Fibroblast of lung (primary cell): ENCODE results near the gene KIF9.

ENCODE experiments used
- CTCF ChIP-seq, 2 donors: IDR thresholded peaks in 1 of 2; conservative IDR thresholded peaks in 1 of 2; 1 replicate in 1 of 2; 2 replicates in 1 of 2; pipeline ENCODE4 v1.5.1; 2011 to 2012; ENCODE audit warnings: low read length in 2 of 2, control low read depth in 1 of 2, inconsistent platforms in 1 of 2, low read depth in 1 of 2, mild to moderate bottlenecking in 1 of 2
- EZH2 ChIP-seq: IDR thresholded peaks from 2 replicates; pipeline ENCODE4 v1.5.1; 2012; ENCODE audit warnings: low read length, control low read depth, mild to moderate bottlenecking; ENCODE audit errors: missing control alignments

DNA sequence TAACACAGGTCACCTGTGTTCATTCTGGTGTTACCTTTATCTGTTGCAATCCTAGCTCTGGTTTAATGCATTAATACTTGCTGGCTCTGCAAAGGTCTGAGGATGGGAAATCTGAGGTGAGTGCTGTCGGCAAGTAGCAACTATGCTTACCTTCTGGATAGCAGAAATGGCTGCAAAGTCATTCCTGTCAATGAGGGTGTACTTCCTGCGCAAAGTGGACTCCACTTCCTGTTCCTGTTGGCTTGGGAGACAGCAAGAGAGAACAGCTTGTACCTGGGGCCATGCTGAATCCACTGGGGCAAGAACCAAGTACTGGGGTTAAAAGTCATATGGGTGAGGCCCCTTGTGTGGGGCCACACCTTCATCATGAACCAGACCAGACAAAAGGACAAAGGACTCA is 37.3 kb downstream of the KIF9 start:
- TF ChIP-seq CTCF (conservative IDR thresholded peaks at IDR 0.05 in 1 of 2, IDR thresholded peaks at IDR 0.05 in 1 of 2; ENCODE audit: low read depth in 1 of 2, low read length in 2 of 2) (no peak), EZH2 (no peak)
